ENCODE measurements around the gene ZCCHC2.

ZCCHC2 gene

DNA sequence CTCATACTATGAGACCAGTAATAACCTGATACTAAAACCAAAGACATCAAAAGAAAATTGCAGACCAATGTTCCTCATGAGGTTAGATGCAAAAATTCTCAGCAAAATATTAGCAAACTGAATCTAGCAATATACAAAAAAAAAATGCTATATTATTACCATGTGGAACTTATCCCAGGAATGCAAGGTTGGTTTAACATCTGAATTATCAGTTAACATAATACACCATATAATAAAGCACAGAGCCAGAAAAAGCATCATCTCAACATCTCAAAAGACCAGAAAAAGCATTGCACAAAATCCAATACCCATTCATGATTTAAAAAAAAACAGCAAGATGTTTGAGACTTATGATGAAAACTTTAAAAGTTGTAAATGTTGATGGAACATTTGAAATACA is 8.3 kb upstream of the ZCCHC2 start:
- ChIA-PET POLR2A (no interaction called here), CTCF (no interaction called here)
- TF ChIP-seq HDGF (IDR thresholded peaks at IDR 0.05; ENCODE audit: borderline replicate concordance) (no peak), CTBP1 (IDR thresholded peaks at IDR 0.05; ENCODE audit: borderline replicate concordance) (no peak), SP1 (IDR thresholded peaks at IDR 0.05) (no peak), BHLHE40 (IDR thresholded peaks at IDR 0.05; ENCODE audit: borderline replicate concordance) (no peak), FOXA1 (IDR thresholded peaks at IDR 0.05) (no peak), L3MBTL2 (conservative IDR thresholded peaks at IDR 0.05) (no peak), LEF1 (IDR thresholded peaks at IDR 0.05; ENCODE audit: borderline replicate concordance) (no peak), ARNT (IDR thresholded peaks at IDR 0.05) (no peak), SUZ12 (IDR thresholded peaks at IDR 0.05) (no peak), NFRKB (IDR thresholded peaks at IDR 0.05) (no peak), ELF4 (IDR thresholded peaks at IDR 0.05) (no peak), ZNF384 (IDR thresholded peaks at IDR 0.05) (no peak), FOXM1 (IDR thresholded peaks at IDR 0.05; ENCODE audit: borderline replicate concordance) (no peak), TARDBP (IDR thresholded peaks at IDR 0.05) (no peak), FOXK2 (IDR thresholded peaks at IDR 0.05) (no peak)
- TF ChIP-seq, protein P1, sequence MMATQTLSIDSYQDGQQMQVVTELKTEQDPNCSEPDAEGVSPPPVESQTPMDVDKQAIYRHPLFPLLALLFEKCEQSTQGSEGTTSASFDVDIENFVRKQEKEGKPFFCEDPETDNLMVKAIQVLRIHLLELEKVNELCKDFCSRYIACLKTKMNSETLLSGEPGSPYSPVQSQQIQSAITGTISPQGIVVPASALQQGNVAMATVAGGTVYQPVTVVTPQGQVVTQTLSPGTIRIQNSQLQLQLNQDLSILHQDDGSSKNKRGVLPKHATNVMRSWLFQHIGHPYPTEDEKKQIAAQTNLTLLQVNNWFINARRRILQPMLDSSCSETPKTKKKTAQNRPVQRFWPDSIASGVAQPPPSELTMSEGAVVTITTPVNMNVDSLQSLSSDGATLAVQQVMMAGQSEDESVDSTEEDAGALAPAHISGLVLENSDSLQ (IDR thresholded peaks at IDR 0.05): no peak
- no peak for DNase-seq (ENCODE audit: extremely low spot score)

DNA sequence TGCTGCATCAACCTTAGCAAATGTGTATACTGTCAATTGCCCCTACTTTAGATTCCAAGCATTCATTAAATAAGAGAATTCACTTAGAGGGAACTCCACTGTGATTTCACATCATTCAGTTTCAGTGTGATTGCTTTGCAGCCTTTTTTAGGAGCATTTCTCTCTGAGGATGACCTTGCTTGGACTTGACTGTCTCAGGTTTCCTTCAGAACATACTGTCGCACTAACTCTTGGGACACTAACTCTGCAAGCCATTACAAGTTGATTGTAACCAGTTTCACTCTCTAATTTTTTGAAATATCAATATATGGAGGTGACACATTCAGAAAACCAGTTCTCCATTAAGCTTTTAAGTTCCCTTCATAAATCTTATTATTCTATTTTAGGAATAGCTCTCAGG is 6.6 kb upstream of the ZCCHC2 start:
- CTCF ChIA-PET: no interaction called here
- POLR2A ChIA-PET: no interaction called here
- TF ChIP-seq, protein P1 (IDR thresholded peaks at IDR 0.05): no peak
- TF ChIP-seq LEF1 (IDR thresholded peaks at IDR 0.05; ENCODE audit: borderline replicate concordance) (no peak), FOXK2 (IDR thresholded peaks at IDR 0.05) (no peak), SP1 (IDR thresholded peaks at IDR 0.05) (no peak), BHLHE40 (IDR thresholded peaks at IDR 0.05; ENCODE audit: borderline replicate concordance) (no peak), FOXM1 (IDR thresholded peaks at IDR 0.05; ENCODE audit: borderline replicate concordance) (no peak), HDGF (IDR thresholded peaks at IDR 0.05; ENCODE audit: borderline replicate concordance) (no peak), ZNF384 (IDR thresholded peaks at IDR 0.05) (no peak), CTBP1 (IDR thresholded peaks at IDR 0.05; ENCODE audit: borderline replicate concordance) (no peak), SUZ12 (IDR thresholded peaks at IDR 0.05) (no peak), TARDBP (IDR thresholded peaks at IDR 0.05) (no peak), L3MBTL2 (conservative IDR thresholded peaks at IDR 0.05) (no peak)
- no peak for DNase-seq (ENCODE audit: extremely low spot score)

DNA sequence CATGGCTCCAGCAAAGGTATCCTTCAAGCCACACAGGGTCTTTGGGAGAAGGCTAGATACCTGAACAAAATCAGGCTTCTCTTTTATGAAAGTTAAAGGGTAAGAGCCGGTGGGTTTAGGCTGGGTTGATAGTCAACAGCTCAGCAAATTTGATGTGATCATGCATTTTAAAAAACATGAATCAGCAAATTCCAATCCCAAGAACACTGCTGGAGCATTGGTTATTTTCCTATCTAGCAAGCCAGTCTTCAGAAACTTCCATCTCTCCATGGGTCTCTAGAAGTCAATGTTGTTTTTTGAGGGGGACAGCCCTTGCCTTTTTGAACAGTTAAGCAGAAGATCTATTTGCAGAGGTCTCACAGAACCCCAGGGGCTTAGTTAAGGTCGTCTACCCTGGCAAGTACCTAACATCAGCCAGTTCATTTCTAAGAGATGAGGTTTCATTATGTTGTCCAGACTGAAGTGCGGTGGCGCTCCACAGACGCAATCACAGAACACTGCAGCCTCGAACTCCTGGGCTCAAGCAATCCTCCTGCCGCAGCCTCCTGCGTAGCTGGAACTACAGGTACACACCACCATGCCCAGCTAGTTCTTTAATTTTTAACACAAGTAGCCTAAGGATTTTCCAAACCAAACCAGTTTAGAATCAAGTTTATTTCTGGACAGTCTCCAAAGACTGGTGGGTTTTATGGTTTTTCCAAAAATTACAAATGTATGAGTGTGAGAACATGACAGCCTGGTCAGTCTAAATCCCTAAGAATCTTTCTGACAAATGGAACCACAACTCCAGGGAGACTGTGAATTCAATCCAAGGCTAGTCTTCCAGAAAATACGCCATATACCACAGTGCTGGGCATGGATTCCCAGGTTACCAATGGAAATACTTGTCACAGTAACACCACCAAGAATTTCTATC is 4.1 kb upstream of the ZCCHC2 start:
- no peak for DNase-seq (ENCODE audit: extremely low spot score)
- CTCF ChIA-PET: no interaction called here
- POLR2A ChIA-PET: no interaction called here
- no peak for TF ChIP-seq BHLHE40 (IDR thresholded peaks at IDR 0.05; ENCODE audit: borderline replicate concordance)

DNA sequence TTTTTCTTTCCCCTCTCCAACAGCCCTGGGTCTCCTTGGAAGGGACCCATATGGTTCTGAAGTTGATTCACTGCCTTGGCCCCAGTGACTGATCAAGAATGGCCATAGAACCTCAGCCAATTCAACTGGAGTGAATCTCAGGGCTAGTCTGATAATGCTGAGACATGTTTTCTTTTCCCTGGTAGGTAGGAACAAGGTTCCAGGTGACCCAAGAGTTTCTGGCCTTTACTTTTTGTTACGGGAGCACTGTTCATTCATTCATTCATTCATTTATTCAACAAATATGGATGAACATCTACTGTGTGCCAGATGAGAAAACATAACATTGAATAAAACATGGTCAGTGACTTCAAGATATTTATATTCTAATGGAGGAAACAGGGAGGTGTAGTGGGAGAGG is 3.1 kb upstream of the ZCCHC2 start:
- CTCF ChIA-PET: no interaction called here
- POLR2A ChIA-PET: no interaction called here
- DNase-seq (ENCODE audit: extremely low spot score): no peak
- TF ChIP-seq FOXK2 (IDR thresholded peaks at IDR 0.05): no peak
- no peak for TF ChIP-seq SUZ12 (IDR thresholded peaks at IDR 0.05)
- TF ChIP-seq TARDBP (IDR thresholded peaks at IDR 0.05): no peak

DNA sequence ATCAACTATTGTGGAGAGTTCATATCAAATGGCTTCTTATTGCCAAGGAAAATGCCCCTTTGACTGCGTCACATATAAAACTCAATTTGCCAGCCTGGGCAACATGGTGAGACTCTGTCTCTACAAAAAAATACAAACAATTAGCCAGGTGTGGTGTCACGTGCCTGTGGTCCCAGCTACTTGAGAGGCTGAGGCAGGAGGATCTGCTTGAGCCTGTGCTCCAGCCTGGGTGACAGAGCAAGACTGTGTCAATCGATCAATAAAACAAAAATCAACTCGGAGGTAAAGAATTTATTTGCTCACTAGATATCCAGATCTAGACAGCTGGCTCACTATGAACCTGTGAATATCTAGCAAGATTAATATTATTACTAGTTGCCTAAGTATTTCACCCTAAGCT is 1.7 kb upstream of the ZCCHC2 start:
- POLR2A ChIA-PET: no interaction called here

DNA sequence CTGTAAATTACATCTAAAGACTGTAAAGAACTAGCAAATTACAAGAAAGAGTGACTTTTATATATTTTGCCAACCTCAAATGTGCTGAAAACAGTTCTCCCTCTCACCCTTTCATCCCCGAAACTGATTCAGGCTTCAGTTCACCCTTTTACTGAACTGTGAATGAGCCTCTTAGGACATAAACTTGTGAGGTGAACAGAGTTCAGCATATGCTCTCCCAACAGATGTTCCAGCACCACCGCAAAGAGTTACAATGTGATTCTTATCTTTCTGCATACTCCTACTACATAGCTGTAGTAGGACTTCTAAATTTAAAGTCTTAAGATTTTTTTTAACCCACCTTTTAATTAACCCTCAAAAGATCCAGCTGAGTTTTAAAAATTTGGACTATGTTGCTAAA is 1.2 kb upstream of the ZCCHC2 start:
- CTCF ChIA-PET: interaction anchor here (0.8 to 1.2 kb wide), 2 partner anchors 96 to 495 kb away, joined by 3 read pairs; no protein-coding TSS in a partner anchor
- DNase-seq (ENCODE audit: extremely low spot score): no peak
- TF ChIP-seq SP1 (IDR thresholded peaks at IDR 0.05) (no peak), ELF4 (IDR thresholded peaks at IDR 0.05) (no peak), HDGF (IDR thresholded peaks at IDR 0.05; ENCODE audit: borderline replicate concordance) (no peak), BHLHE40 (IDR thresholded peaks at IDR 0.05; ENCODE audit: borderline replicate concordance) (no peak), LEF1 (IDR thresholded peaks at IDR 0.05; ENCODE audit: borderline replicate concordance) (no peak), SUZ12 (IDR thresholded peaks at IDR 0.05) (no peak), TARDBP (IDR thresholded peaks at IDR 0.05) (no peak), NFRKB (IDR thresholded peaks at IDR 0.05) (no peak), FOXM1 (IDR thresholded peaks at IDR 0.05; ENCODE audit: borderline replicate concordance) (no peak), ARNT (IDR thresholded peaks at IDR 0.05) (no peak)
- TF ChIP-seq, protein P1 (IDR thresholded peaks at IDR 0.05): no peak
- POLR2A ChIA-PET: no interaction called here

More for the DNA sequence above, 1.7 kb upstream of the ZCCHC2 start:
- CTCF ChIA-PET: interaction anchor here (0.6 kb wide), 1 partner anchor 1236 kb away, joined by 4 read pairs; no protein-coding TSS in a partner anchor
- TF ChIP-seq, protein P1 (IDR thresholded peaks at IDR 0.05): no peak
- TF ChIP-seq L3MBTL2 (conservative IDR thresholded peaks at IDR 0.05) (no peak), ELF4 (IDR thresholded peaks at IDR 0.05) (no peak), NFRKB (IDR thresholded peaks at IDR 0.05) (no peak), TARDBP (IDR thresholded peaks at IDR 0.05) (no peak), FOXA1 (IDR thresholded peaks at IDR 0.05) (no peak), SP1 (IDR thresholded peaks at IDR 0.05) (no peak), SUZ12 (IDR thresholded peaks at IDR 0.05) (no peak), ARNT (IDR thresholded peaks at IDR 0.05) (no peak), HDGF (IDR thresholded peaks at IDR 0.05; ENCODE audit: borderline replicate concordance) (no peak), CTBP1 (IDR thresholded peaks at IDR 0.05; ENCODE audit: borderline replicate concordance) (no peak), ZNF384 (IDR thresholded peaks at IDR 0.05) (no peak), BHLHE40 (IDR thresholded peaks at IDR 0.05; ENCODE audit: borderline replicate concordance) (no peak), FOXM1 (IDR thresholded peaks at IDR 0.05; ENCODE audit: borderline replicate concordance) (no peak), LEF1 (IDR thresholded peaks at IDR 0.05; ENCODE audit: borderline replicate concordance) (no peak), FOXK2 (IDR thresholded peaks at IDR 0.05) (no peak)
- no peak for DNase-seq (ENCODE audit: extremely low spot score)
